Measurements from ENCODE around the gene ZNF20. TPM values are rescaled to one million over a fixed set of nuclear protein-coding genes. Genes with fewer than 3 reads are reported as not detected.

The ZNF20 gene
- total and polyA plus RNA-seq, 10 of the 15 experiments (the other 5 are each of a cell fraction or from before 2014, with no cell fraction given), result 2.0 to 5.1 (median 2.6) TPM

- peak; percentile 82 for TF ChIP-seq RELB (IDR thresholded peaks at IDR 0.05; ENCODE audit: low read depth)
- TF ChIP-seq ZBTB33 (IDR thresholded peaks at IDR 0.05), result no peak
- no peak for TF ChIP-seq SKIL (IDR thresholded peaks at IDR 0.05; ENCODE audit: low read depth, poor library complexity, severe bottlenecking)
- TF ChIP-seq EED (IDR thresholded peaks at IDR 0.05; ENCODE audit: low read depth), result peak; percentile 79
Measured at GRCh38 chr19:12162882-12163806, 23.0 kb upstream of the ZNF20 start, which contains the start of gene ZNF136 (continued).

Data from GM12878 (cell line).